Measurements from ENCODE around the gene UQCR11.

DNA sequence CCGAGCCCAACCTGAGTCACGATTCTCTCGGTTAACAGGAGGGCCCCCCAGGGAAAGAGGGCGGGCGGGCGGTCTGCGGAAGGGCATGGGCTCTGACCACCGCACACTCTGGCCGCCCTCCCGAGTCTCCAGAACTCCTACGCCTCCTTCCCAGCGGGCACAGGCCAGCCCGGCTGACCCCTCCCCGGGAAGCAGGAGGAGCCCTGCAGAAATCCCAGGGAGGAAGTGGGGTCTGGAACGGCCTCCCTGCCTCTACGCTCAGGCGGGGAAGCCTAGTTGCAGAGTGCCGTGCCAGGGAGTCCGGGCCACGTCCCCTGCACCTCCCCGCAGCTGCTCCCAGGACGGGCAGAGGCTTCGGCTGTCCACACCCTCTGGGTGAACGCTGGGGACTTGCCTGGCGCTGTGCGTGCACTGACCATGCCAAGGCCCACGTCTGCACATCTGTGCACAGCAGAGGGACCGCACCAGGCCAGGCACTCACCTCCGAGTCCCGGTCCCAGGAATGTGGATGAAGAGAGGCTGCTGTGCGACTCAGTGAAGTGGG is 26.4 kb upstream of the UQCR11 start:
- TF ChIP-seq EP300 (IDR thresholded peaks at IDR 0.05) (no peak), POLR2AphosphoS5 (IDR thresholded peaks at IDR 0.05) (no peak)

Measured in sigmoid colon (tissue), 4 donors.